A549 (cell line): ENCODE measurements around the gene C18orf63. TPM values are rescaled to one million over a fixed set of nuclear protein-coding genes. Genes with fewer than 3 reads are reported as not detected.

Source experiments
- ATAC-seq, 2 experiments: fragments of 200-7000 bp in 1 of 2; fragments of >200 bp in 1 of 2; cut with Nextera tagmentation in 1 of 2; cut with Tn5 transposase in 1 of 2; 3 replicates each; pipeline versions ENCODE4 v1.8.0 to v1.9.1; 2018 to 2020; ENCODE audit warnings: mild to moderate bottlenecking in 1 of 2, moderate library complexity in 1 of 2
- CTCF ChIA-PET: fragments of 300-600 bp; sonication (Branson Sonifier 250); formaldehyde crosslinking; extraction: SDS; loops from one replicate; lab custom pipeline; 2021; ENCODE audit warnings: antibody characterized with exemption, inconsistent platforms; lab: Yijun Ruan, JAX
- POLR2A ChIA-PET: fragments of 350-600 bp; formaldehyde crosslinking; extraction: SDS; loops from one replicate; lab custom pipeline; 2021; ENCODE audit warnings: antibody characterized with exemption, inconsistent platforms; lab: Yijun Ruan, JAX
- DNase-seq, 2 experiments: peaks; one replicate each; pipeline versions ENCODE4 v3.0.0 to v3.0.0-alpha.2; 2011 to 2016; ENCODE audit warnings: low read depth in 1 of 2, low spot score in 1 of 2
- FAIRE-seq: peaks from 2 replicates; lab custom pipeline; 2011; peaks lifted over from hg19 to GRCh38; lab: Jason Lieb, UNC
- H3K27ac ChIP-seq, 2 experiments: fragments of >200 bp; sonication (Bioruptor Twin); formaldehyde crosslinking; 3 replicates each; pipeline ENCODE4 v1.5.1; 2016 to 2017
- H3K4me1 ChIP-seq: fragments of >200 bp; sonication (Bioruptor Twin); formaldehyde crosslinking; 3 replicates; pipeline ENCODE4 v1.6.1; 2016
- H3K4me2 ChIP-seq: fragments of >200 bp; sonication (Bioruptor Twin); formaldehyde crosslinking; 3 replicates; pipeline ENCODE4 v1.6.1; 2016
- H3K4me3 ChIP-seq: fragments of >200 bp; sonication (Bioruptor Twin); formaldehyde crosslinking; 3 replicates; pipeline ENCODE4 v1.5.1; 2016
- H3K9me3 ChIP-seq: fragments of >200 bp; sonication (Bioruptor Twin); formaldehyde crosslinking; 3 replicates; pipeline ENCODE4 v1.6.1; 2016
- BCL3 ChIP-seq: fragments of >200 bp; sonication (Bioruptor Twin); formaldehyde crosslinking; IDR thresholded peaks from 3 replicates; pipeline ENCODE4 v1.6.1; 2016
- BHLHE40 ChIP-seq: IDR thresholded peaks from 2 replicates; pipeline ENCODE4 v1.6.1; 2012; ENCODE audit warnings: low read depth, low read length, inconsistent platforms
- CBX2 ChIP-seq: fragments of 200-600 bp; sonication (generic); IDR thresholded peaks from 2 replicates; pipeline ENCODE4 v1.6.1; 2016; ENCODE audit warnings: low read depth, mild to moderate bottlenecking, borderline replicate concordance
- EHF ChIP-seq: fragments of 250-450 bp; sonication (Bioruptor Pico); IDR thresholded peaks from 2 replicates; pipeline ENCODE4 v1.5.0; 2020; ENCODE audit warnings: mild to moderate bottlenecking
- ELK1 ChIP-seq: fragments of 150-350 bp; IDR thresholded peaks from 2 replicates; pipeline ENCODE4 v1.6.1; 2014; ENCODE audit warnings: low read depth, mild to moderate bottlenecking, low read length
- EP300 ChIP-seq, 2 experiments: fragments of >200 bp; sonication (Bioruptor Twin); formaldehyde crosslinking; IDR thresholded peaks; 2 replicates in 1 of 2; 3 replicates in 1 of 2; pipeline ENCODE4 v1.6.1; 2016 to 2017
- GATA3 ChIP-seq: IDR thresholded peaks from 2 replicates; pipeline ENCODE4 v1.6.1; 2012; ENCODE audit warnings: borderline replicate concordance
- HOXB5 ChIP-seq: fragments of 250-450 bp; sonication (Bioruptor Pico); IDR thresholded peaks from 2 replicates; pipeline ENCODE4 v1.5.0; 2020; ENCODE audit warnings: mild to moderate bottlenecking, moderate library complexity
- KDM5A ChIP-seq: fragments of 200-600 bp; sonication (generic); IDR thresholded peaks from 2 replicates; pipeline ENCODE4 v1.6.1; 2016; ENCODE audit warnings: antibody characterized with exemption, mild to moderate bottlenecking
- MAFK ChIP-seq: fragments of 450-650 bp; IDR thresholded peaks from 2 replicates; pipeline ENCODE4 v1.6.1; 2014; ENCODE audit not compliant: partially characterized antibody
- MAX ChIP-seq: IDR thresholded peaks from 2 replicates; pipeline ENCODE4 v1.6.1; 2012
- MAZ ChIP-seq: fragments of 150-350 bp; IDR thresholded peaks from 2 replicates; pipeline ENCODE4 v1.6.1; 2014; ENCODE audit warnings: antibody characterized with exemption, low read depth, low read length, borderline replicate concordance
- PBX3 ChIP-seq: IDR thresholded peaks from 2 replicates; pipeline ENCODE4 v1.6.1; 2012
- RAD21 ChIP-seq, 2 experiments: fragments of >200 bp in 1 of 2; sonication (Bioruptor Twin) in 1 of 2; formaldehyde crosslinking in 1 of 2; IDR thresholded peaks in 1 of 2; conservative IDR thresholded peaks in 1 of 2; 2 replicates in 1 of 2; 3 replicates in 1 of 2; pipeline ENCODE4 v1.6.1; 2012 to 2018; ENCODE audit warnings: inconsistent platforms in 1 of 2
- RCOR1 ChIP-seq: fragments of 150-350 bp; IDR thresholded peaks from 2 replicates; pipeline ENCODE4 v1.6.1; 2014; ENCODE audit warnings: antibody characterized with exemption, low read length, low read depth
- SMC3 ChIP-seq: fragments of >200 bp; sonication (Bioruptor Twin); formaldehyde crosslinking; IDR thresholded peaks from 3 replicates; pipeline ENCODE4 v1.6.1; 2018; ENCODE audit warnings: inconsistent platforms
- SREBF2 ChIP-seq: fragments of 450-650 bp; IDR thresholded peaks from 2 replicates; pipeline ENCODE4 v1.6.1; 2014; ENCODE audit warnings: mild to moderate bottlenecking, moderate library complexity
- TFCP2L1 ChIP-seq: fragments of 250-450 bp; sonication (Bioruptor Pico); IDR thresholded peaks from 2 replicates; pipeline ENCODE4 v1.5.0; 2021; ENCODE audit warnings: mild to moderate bottlenecking
- TP53 ChIP-seq: fragments of 250-450 bp; sonication (Bioruptor Pico); IDR thresholded peaks from 2 replicates; pipeline ENCODE4 v1.5.0; 2021; ENCODE audit warnings: mild to moderate bottlenecking, moderate library complexity
- USF2 ChIP-seq: fragments of 450-650 bp; IDR thresholded peaks from 2 replicates; pipeline ENCODE4 v1.6.1; 2014; ENCODE audit warnings: antibody characterized with exemption
- ZFP36 ChIP-seq: fragments of 450-650 bp; IDR thresholded peaks from 2 replicates; pipeline ENCODE4 v1.6.1; 2014; ENCODE audit warnings: borderline replicate concordance; ENCODE audit not compliant: partially characterized antibody
- ZSCAN20 ChIP-seq: fragments of 250-450 bp; sonication (Bioruptor Pico); IDR thresholded peaks from 2 replicates; pipeline ENCODE4 v1.8.0; 2022; ENCODE audit warnings: mild to moderate bottlenecking, moderate library complexity
- WGBS: methylation state at CpG from one replicate; pipeline ENCODE4 v1.1.6; 2017; ENCODE audit errors: missing lambda C conversion rate; 5-methylcytosine and 5-hydroxymethylcytosine counted together
- polyA plus RNA-seq, 4 experiments: library from polyadenylated mRNA; depleted of rRNA in 3 of 4; stranded (reverse); fragments of >200 nt; fragmentation: RNase III in 1 of 4; extraction: RNeasy Plus Mini Kit Qiagen cat#74134 plus additional on column Dnase treatment in 1 of 4; gene quantifications; 2 replicates in 3 of 4; 3 replicates in 1 of 4; pipeline ENCODE4 v1.2.3, GENCODE V29; 2011 to 2017

Gene C18orf63
- polyA plus RNA-seq, 2 of the 4 experiments (the other 2 are of a cell fraction): not detected

- TF ChIP-seq BHLHE40 (no peak), EP300 (IDR thresholded peaks at IDR 0.05) (no peak), PBX3 (no peak), HOXB5 (CRISPR knock-in tag) (no peak)
Observed at GRCh38 chr18:74360852-74361655, 45.4 kb downstream of the C18orf63 start (continued).

GRCh38 chr18:74367905-74368304 lies 52.3 kb downstream of the C18orf63 start:
- 69% methylated on average over 10 of the region's 10 CpGs for WGBS

More at GRCh38 chr18:74367905-74368304, 52.3 kb downstream of the C18orf63 start:
- POLR2A ChIA-PET: no interaction called here
- no peak overlapping the region for H3K27ac ChIP-seq
- H3K4me3 ChIP-seq: no peak overlapping the region
- H3K4me2 ChIP-seq: no peak overlapping the region
- TF ChIP-seq MAFK (no peak), ZSCAN20 (no peak), RCOR1 (no peak), TFCP2L1 (CRISPR knock-in tag) (no peak), MAZ (no peak), TP53 (CRISPR knock-in tag) (no peak), KDM5A (no peak), MAX (no peak), ELK1 (no peak), BCL3 (no peak), RAD21 (conservative IDR thresholded peaks at IDR 0.05 in 1 of 2, IDR thresholded peaks at IDR 0.05 in 1 of 2) (no peak), CBX2 (no peak), EHF (CRISPR knock-in tag) (no peak), ZFP36 (no peak), USF2 (no peak), SMC3 (no peak), SREBF2 (no peak), GATA3 (no peak), BHLHE40 (no peak)
- TF ChIP-seq, all 56 proteins: peak for 0
- ATAC-seq: no peak
- DNase-seq: no peak
- Histone ChIP-seq H3K4me1 (no peaks in the 10 kb centered on the region), H3K9me3 (no peaks in the 10 kb centered on the region)
- FAIRE-seq: no peak
- CTCF ChIA-PET: no interaction called here
